Endothelial cell of umbilical vein (primary cell): ENCODE data around the gene WEE2.

Experiments used
- CTCF ChIP-seq, 2 donors: IDR thresholded peaks; 1 replicate in 1 of 2; 2 replicates in 1 of 2; pipeline ENCODE4 v1.5.1; 2011; ENCODE audit warnings: low read length in 2 of 2, mild to moderate bottlenecking in 2 of 2, moderate library complexity in 2 of 2, control low read depth in 1 of 2, inconsistent platforms in 1 of 2, low read depth in 1 of 2; ENCODE audit not compliant: insufficient read depth in 1 of 2; ENCODE audit errors: extremely low read depth in 1 of 2
- EZH2 ChIP-seq: IDR thresholded peaks from 2 replicates; pipeline ENCODE4 v1.6.1; 2012; ENCODE audit warnings: borderline replicate concordance, low read depth, mild to moderate bottlenecking, moderate library complexity, low read length, inconsistent platforms; ENCODE audit not compliant: severe bottlenecking
- POLR2A ChIP-seq: IDR thresholded peaks from 2 replicates; pipeline ENCODE4 v1.6.1; 2012; ENCODE audit warnings: low read depth, mild to moderate bottlenecking, control low read depth, low read length
- POLR2AphosphoS5 ChIP-seq: IDR thresholded peaks from 2 replicates; pipeline ENCODE4 v1.6.1; 2012; ENCODE audit warnings: low read depth, mild to moderate bottlenecking, control low read depth, low read length, moderate library complexity; ENCODE audit not compliant: insufficient read depth

GRCh38 chr7:141671705-141672496, 36.3 kb upstream of the WEE2 start:
- TF ChIP-seq CTCF (IDR thresholded peaks at IDR 0.05; ENCODE audit: extremely low read depth in 1 of 2, insufficient read depth in 1 of 2, low read depth in 1 of 2, low read length in 2 of 2) = no peak
- TF ChIP-seq POLR2AphosphoS5 = no peak
- TF ChIP-seq POLR2A = no peak
- no peak for TF ChIP-seq EZH2
